SK-N-SH treated with all-trans-retinoic acid at 6 μM for 48 hours (cell line): Measurements from ENCODE around the gene SUN5.

ENCODE experiments used
- RARB ChIP-seq: fragments of 250-450 bp; sonication (Bioruptor Pico); IDR thresholded peaks from 2 replicates; pipeline ENCODE4 v1.8.0; 2021; ENCODE audit warnings: mild to moderate bottlenecking, moderate library complexity
- TF ChIP-seq, protein P1 (sequence below): fragments of 250-450 bp; sonication (Bioruptor Pico); IDR thresholded peaks from 2 replicates; pipeline ENCODE4 v1.5.1; 2020; ENCODE audit warnings: low read depth, mild to moderate bottlenecking, moderate library complexity

DNA sequence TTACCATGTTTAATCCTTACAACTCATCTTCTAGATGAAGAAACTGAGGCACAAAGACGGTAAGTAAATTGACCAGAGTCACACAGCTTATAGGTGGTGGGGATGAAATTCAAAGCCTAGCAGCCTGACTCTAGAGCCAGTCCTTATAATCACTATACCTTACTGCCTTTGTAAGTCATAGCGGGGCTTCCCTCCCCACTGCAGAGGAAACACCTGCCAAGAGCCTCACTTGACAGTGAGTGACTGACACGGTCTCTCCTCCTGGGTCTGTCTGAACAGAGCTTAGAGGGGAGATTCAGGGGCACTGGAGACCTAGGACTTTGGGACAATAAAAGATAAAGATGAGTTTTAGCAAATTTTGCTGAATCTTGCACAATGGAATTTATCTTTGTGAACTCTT is 12.8 kb downstream of the SUN5 start:
- TF ChIP-seq, protein P1, sequence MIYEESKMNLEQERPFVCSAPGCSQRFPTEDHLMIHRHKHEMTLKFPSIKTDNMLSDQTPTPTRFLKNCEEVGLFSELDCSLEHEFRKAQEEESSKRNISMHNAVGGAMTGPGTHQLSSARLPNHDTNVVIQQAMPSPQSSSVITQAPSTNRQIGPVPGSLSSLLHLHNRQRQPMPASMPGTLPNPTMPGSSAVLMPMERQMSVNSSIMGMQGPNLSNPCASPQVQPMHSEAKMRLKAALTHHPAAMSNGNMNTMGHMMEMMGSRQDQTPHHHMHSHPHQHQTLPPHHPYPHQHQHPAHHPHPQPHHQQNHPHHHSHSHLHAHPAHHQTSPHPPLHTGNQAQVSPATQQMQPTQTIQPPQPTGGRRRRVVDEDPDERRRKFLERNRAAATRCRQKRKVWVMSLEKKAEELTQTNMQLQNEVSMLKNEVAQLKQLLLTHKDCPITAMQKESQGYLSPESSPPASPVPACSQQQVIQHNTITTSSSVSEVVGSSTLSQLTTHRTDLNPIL (CRISPR knock-in tag) = no peak
- no peak for TF ChIP-seq RARB (CRISPR knock-in tag)
